ENCODE results near the gene NAIF1. TPM values are rescaled to one million over a fixed set of nuclear protein-coding genes. Genes with fewer than 3 reads are reported as not detected.
A peak's percentile ranks its signal among the peaks of the same experiment; 100 is the strongest.

Gene NAIF1
- total RNA-seq, 1 experiment from 2014 or later: 11.0 TPM

- no peak overlapping the region for H3K4me3 ChIP-seq (replicated peaks in 1 of 2; ENCODE audit: low read depth in 1 of 2, low read length in 2 of 2)
- no peaks in the 10 kb centered on the region for H3K79me2 ChIP-seq (ENCODE audit: insufficient read depth, low read length)
- DNase-seq (ENCODE audit: low read depth, low spot score) (no peak), ATAC-seq (no peak)
- POLR2A ChIA-PET: interaction anchor here (2.0 kb wide), 1 partner anchor 9 kb away, joined by 14 read pairs; the partner anchor contains the start of gene NAIF1
- peak overlapping the region; percentile 0 for H2AFZ ChIP-seq (ENCODE audit: low read depth, low read length, poor library complexity, severe bottlenecking)
- no peak overlapping the region for H3K9ac ChIP-seq (ENCODE audit: low read length)
- no peaks in the 10 kb centered on the region for H3K9me2 ChIP-seq (ENCODE audit: insufficient read depth)
- RAD21 ChIA-PET (ENCODE audit: low non-redundant PET in 1 of 2, low total read pairs in 2 of 2, uncharacterized antibody in 2 of 2, unreplicated experiment in 2 of 2): no interaction called here
- peaks cover 18 to 34% of the 10 kb centered on the region in 2 experiments for H3K4me1 ChIP-seq (ENCODE audit: control insufficient read depth in 1 of 2, insufficient read depth in 2 of 2, low read length in 2 of 2)
- TF ChIP-seq POLR2A (IDR thresholded peaks at IDR 0.05; ENCODE audit: borderline replicate concordance, extremely low read depth, insufficient read depth, insufficient read length) (no peak), EZH2phosphoT487 (IDR thresholded peaks at IDR 0.05; ENCODE audit: borderline replicate concordance) (no peak), ZBTB33 (IDR thresholded peaks at IDR 0.05; ENCODE audit: extremely low read depth, insufficient replicate concordance, low read length) (no peak), SP1 (IDR thresholded peaks at IDR 0.05; ENCODE audit: low read depth) (no peak)
- no peaks in the 10 kb centered on the region for H4K20me1 ChIP-seq (ENCODE audit: insufficient read depth)
- CTCF ChIA-PET: interaction anchor here (1.7 kb wide), 1 partner anchor 9 kb away, joined by 4 read pairs; the partner anchor contains the start of gene NAIF1
- H3K9me3 ChIP-seq (ENCODE audit: control insufficient read depth in 1 of 2, insufficient read depth in 1 of 2, low read depth in 1 of 2, low read length in 2 of 2): no peaks in the 10 kb centered on the region
- no peak overlapping the region for H3K4me2 ChIP-seq (ENCODE audit: low read length)
- BruUV-seq (replicated peaks): no TSS peak
- H3K27me3 ChIP-seq (ENCODE audit: insufficient read depth, low read length): no peaks in the 10 kb centered on the region
- no peak overlapping the region for H3K27ac ChIP-seq (ENCODE audit: low read depth, low read length)
- no peaks in the 10 kb centered on the region for H3K36me3 ChIP-seq (ENCODE audit: control insufficient read depth in 1 of 2, insufficient read depth in 2 of 2, low read length in 2 of 2)
- intact Hi-C loops (cut with micrococcal nuclease): no loop called here
Measured at GRCh38 chr9:128057724-128058409, 9.3 kb downstream of the NAIF1 start.

Data from HCT116 (cell line).